ENCODE results near the gene FNBP1.

DNA sequence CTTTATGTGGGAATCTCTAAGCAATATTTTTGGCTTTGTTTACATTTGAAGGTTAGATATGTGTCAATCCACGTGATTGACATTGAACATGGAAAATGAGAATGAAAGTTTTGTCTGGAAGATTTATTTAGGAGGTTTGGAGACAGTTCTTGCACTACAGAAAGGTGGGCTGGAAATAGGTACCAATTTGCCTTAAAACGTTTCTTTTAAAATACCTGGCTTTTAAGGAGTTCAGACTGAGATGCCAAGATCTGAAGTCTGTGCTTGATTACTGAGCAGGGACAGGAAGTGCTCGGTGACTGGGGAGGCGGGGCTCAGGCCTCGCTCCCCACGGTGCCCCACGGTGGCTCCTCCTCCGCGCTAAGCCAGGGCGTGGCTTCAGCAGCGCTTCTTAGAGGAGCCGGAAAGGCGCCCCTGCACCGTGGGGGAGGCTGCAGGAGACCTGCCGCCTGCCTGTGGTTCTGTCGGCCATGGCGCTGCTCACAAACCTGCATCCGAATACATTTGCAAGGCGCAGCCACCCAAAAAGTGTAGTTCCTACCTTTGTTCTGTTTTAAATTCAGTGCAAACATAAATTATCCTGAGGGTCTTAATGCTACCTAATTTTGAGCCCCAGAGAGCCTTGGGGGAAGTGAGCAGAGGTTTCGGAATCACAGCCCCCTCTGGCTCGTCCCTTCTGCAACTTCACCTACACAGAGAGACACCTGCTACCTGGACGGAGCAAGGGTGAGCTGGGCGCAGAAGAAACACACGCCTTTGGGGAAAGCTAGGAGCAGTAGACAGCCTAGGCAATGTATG lies 158.6 kb downstream of the FNBP1 start:
- TF ChIP-seq, protein P1, sequence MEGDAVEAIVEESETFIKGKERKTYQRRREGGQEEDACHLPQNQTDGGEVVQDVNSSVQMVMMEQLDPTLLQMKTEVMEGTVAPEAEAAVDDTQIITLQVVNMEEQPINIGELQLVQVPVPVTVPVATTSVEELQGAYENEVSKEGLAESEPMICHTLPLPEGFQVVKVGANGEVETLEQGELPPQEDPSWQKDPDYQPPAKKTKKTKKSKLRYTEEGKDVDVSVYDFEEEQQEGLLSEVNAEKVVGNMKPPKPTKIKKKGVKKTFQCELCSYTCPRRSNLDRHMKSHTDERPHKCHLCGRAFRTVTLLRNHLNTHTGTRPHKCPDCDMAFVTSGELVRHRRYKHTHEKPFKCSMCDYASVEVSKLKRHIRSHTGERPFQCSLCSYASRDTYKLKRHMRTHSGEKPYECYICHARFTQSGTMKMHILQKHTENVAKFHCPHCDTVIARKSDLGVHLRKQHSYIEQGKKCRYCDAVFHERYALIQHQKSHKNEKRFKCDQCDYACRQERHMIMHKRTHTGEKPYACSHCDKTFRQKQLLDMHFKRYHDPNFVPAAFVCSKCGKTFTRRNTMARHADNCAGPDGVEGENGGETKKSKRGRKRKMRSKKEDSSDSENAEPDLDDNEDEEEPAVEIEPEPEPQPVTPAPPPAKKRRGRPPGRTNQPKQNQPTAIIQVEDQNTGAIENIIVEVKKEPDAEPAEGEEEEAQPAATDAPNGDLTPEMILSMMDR (IDR thresholded peaks at IDR 0.05; ENCODE audit: insufficient read depth, low read length, poor library complexity, severe bottlenecking): peak; percentile 9
- no peak for TF ChIP-seq EZH2phosphoT487 (conservative IDR thresholded peaks at IDR 0.05; ENCODE audit: low read length)
